A673 (cell line): ENCODE measurements around the gene CPTP. TPM values are rescaled to one million over a fixed set of nuclear protein-coding genes. Genes with fewer than 3 reads are reported as not detected.

Experiments used
- BruUV-seq: library from RNA; stranded (reverse); fragments of 400-500 nt; replicated peaks from 2 replicates; lab custom pipeline; 2021; lab: Mats Ljungman, UMichigan
- CTCF ChIA-PET: fragments of 300-600 bp; sonication (Branson Sonifier 250); formaldehyde crosslinking; loops from one replicate; lab custom pipeline; 2022; ENCODE audit warnings: antibody characterized with exemption; lab: Charles Lee
- POLR2A ChIA-PET: fragments of 300-600 bp; sonication (Branson Sonifier 250); formaldehyde crosslinking; loops from one replicate; lab custom pipeline; 2022; ENCODE audit warnings: antibody characterized with exemption; ENCODE audit not compliant: low non-redundant PET; lab: Charles Lee
- DNase-seq: peaks from one replicate; pipeline ENCODE4 v3.0.0-alpha.2; 2015; ENCODE audit warnings: low spot score
- H3K27ac ChIP-seq: fragments of 200-600 bp; sonication (generic); 2 replicates; pipeline ENCODE4 v1.5.1; 2016; ENCODE audit warnings: mixed run types, low read depth, mild to moderate bottlenecking, mixed read lengths, antibody characterized with exemption, low read length; ENCODE audit not compliant: poor library complexity, severe bottlenecking
- H3K27me3 ChIP-seq: fragments of 200-600 bp; sonication (generic); replicated peaks from 2 replicates; pipeline ENCODE4 v1.6.1; 2017; ENCODE audit warnings: mixed run types, low read depth, mild to moderate bottlenecking, mixed read lengths, antibody characterized with exemption, low read length; ENCODE audit not compliant: insufficient read depth, poor library complexity
- H3K36me3 ChIP-seq: fragments of 200-600 bp; sonication (generic); 2 replicates; pipeline ENCODE4 v1.6.1; 2016; ENCODE audit warnings: mixed run types, mild to moderate bottlenecking, mixed read lengths, antibody characterized with exemption, low read length; ENCODE audit not compliant: insufficient read depth, poor library complexity, severe bottlenecking
- H3K4me1 ChIP-seq: fragments of 200-600 bp; sonication (generic); 2 replicates; pipeline ENCODE4 v1.6.1; 2017; ENCODE audit warnings: mixed run types, mild to moderate bottlenecking, mixed read lengths, antibody characterized with exemption, low read length; ENCODE audit not compliant: insufficient read depth, poor library complexity, severe bottlenecking
- H3K4me3 ChIP-seq: fragments of 200-600 bp; sonication (generic); 2 replicates; pipeline ENCODE4 v1.5.1; 2016; ENCODE audit warnings: low read depth, mixed run types, mild to moderate bottlenecking, mixed read lengths, low read length; ENCODE audit not compliant: poor library complexity, severe bottlenecking
- H3K9me3 ChIP-seq: fragments of 200-600 bp; sonication (generic); 2 replicates; pipeline ENCODE4 v1.6.1; 2016; ENCODE audit warnings: mixed run types, low read depth, mild to moderate bottlenecking, mixed read lengths, antibody characterized with exemption, low read length; ENCODE audit not compliant: poor library complexity, severe bottlenecking
- CTCF ChIP-seq: fragments of 300-800, 200-600 bp; sonication (generic); conservative IDR thresholded peaks from 2 replicates; pipeline ENCODE4 v1.5.1; 2017; ENCODE audit warnings: low read depth, mild to moderate bottlenecking, antibody characterized with exemption, low read length, moderate library complexity, mixed read lengths
- EZH2 ChIP-seq: fragments of 200-600 bp; sonication (generic); IDR thresholded peaks from 2 replicates; pipeline ENCODE4 v1.6.1; 2017; ENCODE audit warnings: borderline replicate concordance, low read depth, mild to moderate bottlenecking, mixed read lengths, antibody characterized with exemption, low read length; ENCODE audit not compliant: poor library complexity, severe bottlenecking
- intact Hi-C: fragments of 100-400 bp; cut with micrococcal nuclease; formaldehyde crosslinking; loops from one replicate; pipeline ENCODE4 v1.10.0; 2022; ENCODE audit not compliant: unreplicated experiment
- total RNA-seq: library from RNA; stranded (reverse); gene quantifications from 2 replicates; pipeline ENCODE4 v1.2.3, GENCODE V29; 2021

CPTP gene
- total RNA-seq, 1 experiment from 2014 or later, result 17.0 TPM

- no peaks in the 10 kb centered on the region for H3K36me3 ChIP-seq
- H3K4me1 ChIP-seq, result no peaks in the 10 kb centered on the region
- no peak overlapping the region for H3K4me3 ChIP-seq
- H3K9me3 ChIP-seq, result no peaks in the 10 kb centered on the region
- intact Hi-C loops, result no loop called here
- ChIA-PET POLR2A (no interaction called here), CTCF (no interaction called here)
- BruUV-seq, result no TSS peak
- DNase-seq, result no peak
- H3K27ac ChIP-seq, result no peak overlapping the region
- no peak for TF ChIP-seq CTCF
- no peak for TF ChIP-seq EZH2
- H3K27me3 ChIP-seq, result no peaks in the 10 kb centered on the region
Measured at GRCh38 chr1:1361233-1361981, 36.8 kb downstream of the CPTP start.

GRCh38 chr1:1361982-1362423 is 37.4 kb downstream of the CPTP start:
- H3K4me1 ChIP-seq, result no peaks in the 10 kb centered on the region
- no peak overlapping the region for H3K4me3 ChIP-seq
- H3K36me3 ChIP-seq, result no peaks in the 10 kb centered on the region
- ChIA-PET CTCF (no interaction called here), POLR2A (no interaction called here)
- intact Hi-C loops, result no loop called here
- no TSS peak for BruUV-seq
- TF ChIP-seq CTCF, result no peak
- no peak for TF ChIP-seq EZH2
- no peaks in the 10 kb centered on the region for H3K9me3 ChIP-seq
- DNase-seq, result no peak
- no peaks in the 10 kb centered on the region for H3K27me3 ChIP-seq
- no peak overlapping the region for H3K27ac ChIP-seq

GRCh38 chr1:1364266-1364665 is 39.7 kb downstream of the CPTP start:
- H3K9me3 ChIP-seq, result no peaks in the 10 kb centered on the region
- TF ChIP-seq CTCF, result no peak
- POLR2A ChIA-PET, result no interaction called here
- no peaks in the 10 kb centered on the region for H3K4me1 ChIP-seq
- BruUV-seq, result no TSS peak
- intact Hi-C loops, result no loop called here
- CTCF ChIA-PET, result no interaction called here
- DNase-seq, result no peak
- no peaks in the 10 kb centered on the region for H3K27me3 ChIP-seq
- H3K27ac ChIP-seq, result no peak overlapping the region
- H3K36me3 ChIP-seq, result no peaks in the 10 kb centered on the region
- no peak overlapping the region for H3K4me3 ChIP-seq
